IPS-18a (cell line): Measurements from ENCODE around the gene SQSTM1.
"Not testable (repeated sequence)": the region's sequence is repeated elsewhere in the genome, so short reads cannot be mapped to it uniquely, and the experiment has no call there.

ENCODE experiments used
- H3K27ac ChIP-seq: one replicate; pipeline ENCODE4 v1.5.1; 2013; ENCODE audit warnings: low read length
- H3K27me3 ChIP-seq: one replicate; pipeline ENCODE4 v1.6.1; 2013; ENCODE audit warnings: mild to moderate bottlenecking, low read length; ENCODE audit not compliant: control insufficient read depth, insufficient read depth
- H3K36me3 ChIP-seq: one replicate; pipeline ENCODE4 v1.6.1; 2013; ENCODE audit warnings: low read depth, low read length; ENCODE audit not compliant: control insufficient read depth
- H3K4me1 ChIP-seq: one replicate; pipeline ENCODE4 v1.6.1; 2013; ENCODE audit warnings: low read depth, low read length; ENCODE audit not compliant: control insufficient read depth
- H3K4me3 ChIP-seq: one replicate; pipeline ENCODE4 v1.5.1; 2013; ENCODE audit warnings: low read length
- H3K9ac ChIP-seq: one replicate; pipeline ENCODE4 v1.6.1; 2013; ENCODE audit warnings: mild to moderate bottlenecking, low read length, moderate library complexity
- H3K9me3 ChIP-seq: one replicate; pipeline ENCODE4 v1.6.1; 2013; ENCODE audit warnings: low read depth, low read length; ENCODE audit not compliant: control insufficient read depth

Gene SQSTM1

DNA sequence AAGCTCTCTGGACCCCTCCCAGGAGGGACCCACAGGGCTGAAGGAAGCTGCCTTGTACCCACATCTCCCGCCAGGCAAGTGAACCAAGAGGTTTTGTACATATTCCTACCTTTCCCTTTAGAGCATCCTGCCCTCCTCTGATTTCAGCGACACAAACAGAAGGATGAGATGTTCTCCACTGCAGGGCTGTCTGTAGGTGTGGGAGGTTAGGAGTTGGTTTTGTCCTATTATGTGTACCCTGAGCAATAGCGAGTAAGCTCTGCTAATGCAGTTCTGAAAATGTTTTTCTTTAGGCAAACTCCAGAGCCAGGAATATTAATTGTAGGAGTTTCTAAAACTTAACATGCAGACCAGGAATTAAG, 13.0 kb downstream of the SQSTM1 start:
- no peaks in the 10 kb centered on the region for H3K27me3 ChIP-seq
- no peak overlapping the region for H3K27ac ChIP-seq
- peaks cover 76% of the 10 kb centered on the region for H3K36me3 ChIP-seq
- H3K9me3 ChIP-seq, result no peaks in the 10 kb centered on the region
- H3K9ac ChIP-seq, result no peak overlapping the region
- no peak overlapping the region for H3K4me3 ChIP-seq
- H3K4me1 ChIP-seq, result peaks cover 7% of the 10 kb centered on the region

GRCh38 chr5:179834120-179834519, 13.4 kb downstream of the SQSTM1 start:
- peaks cover 3% of the 10 kb centered on the region for H3K4me1 ChIP-seq
- no peaks in the 10 kb centered on the region for H3K27me3 ChIP-seq
- no peaks in the 10 kb centered on the region for H3K9me3 ChIP-seq
- no peak overlapping the region for H3K9ac ChIP-seq
- H3K4me3 ChIP-seq, result no peak overlapping the region
- no peak overlapping the region for H3K27ac ChIP-seq
- H3K36me3 ChIP-seq, result peaks cover 73% of the 10 kb centered on the region

GRCh38 chr5:179834871-179835270, 14.2 kb downstream of the SQSTM1 start:
- H3K9me3 ChIP-seq, H3K27me3 ChIP-seq, H3K9ac ChIP-seq, H3K4me1 ChIP-seq, H3K27ac ChIP-seq, H3K4me3 ChIP-seq: not testable (repeated sequence)
- H3K36me3 ChIP-seq, result peaks cover 72% of the 10 kb centered on the region

GRCh38 chr5:179836225-179837019, 15.7 kb downstream of the SQSTM1 start:
- no peak overlapping the region for H3K27ac ChIP-seq

DNA sequence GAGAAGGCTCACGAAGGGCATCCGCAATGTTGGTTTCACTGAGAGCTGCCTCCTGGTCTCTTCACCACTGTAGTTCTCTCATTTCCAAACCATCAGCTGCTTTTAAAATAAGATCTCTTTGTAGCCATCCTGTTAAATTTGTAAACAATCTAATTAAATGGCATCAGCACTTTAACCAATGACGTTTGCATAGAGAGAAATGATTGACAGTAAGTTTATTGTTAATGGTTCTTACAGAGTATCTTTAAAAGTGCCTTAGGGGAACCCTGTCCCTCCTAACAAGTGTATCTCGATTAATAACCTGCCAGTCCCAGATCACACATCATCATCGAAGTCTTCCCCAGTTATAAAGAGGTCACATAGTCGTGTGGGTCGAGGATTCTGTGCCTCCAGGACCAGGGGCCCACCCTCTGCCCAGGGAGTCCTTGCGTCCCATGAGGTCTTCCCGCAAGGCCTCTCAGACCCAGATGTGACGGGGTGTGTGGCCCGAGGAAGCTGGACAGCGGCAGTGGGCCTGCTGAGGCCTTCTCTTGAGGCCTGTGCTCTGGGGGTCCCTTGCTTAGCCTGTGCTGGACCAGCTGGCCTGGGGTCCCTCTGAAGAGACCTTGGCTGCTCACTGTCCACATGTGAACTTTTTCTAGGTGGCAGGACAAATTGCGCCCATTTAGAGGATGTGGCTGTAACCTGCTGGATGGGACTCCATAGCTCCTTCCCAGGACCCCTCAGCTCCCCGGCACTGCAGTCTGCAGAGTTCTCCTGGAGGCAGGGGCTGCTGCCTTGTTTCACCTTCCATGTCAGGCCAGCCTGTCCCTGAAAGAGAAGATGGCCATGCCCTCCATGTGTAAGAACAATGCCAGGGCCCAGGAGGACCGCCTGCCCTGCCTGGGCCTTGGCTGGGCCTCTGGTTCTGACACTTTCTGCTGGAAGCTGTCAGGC, 16.6 kb downstream of the SQSTM1 start:
- no peak overlapping the region for H3K27ac ChIP-seq
- H3K4me1 ChIP-seq, result no peaks in the 10 kb centered on the region
- no peak overlapping the region for H3K9ac ChIP-seq
- no peaks in the 10 kb centered on the region for H3K27me3 ChIP-seq
- H3K9me3 ChIP-seq, result no peaks in the 10 kb centered on the region
- no peak overlapping the region for H3K4me3 ChIP-seq
- peaks cover 57% of the 10 kb centered on the region for H3K36me3 ChIP-seq

More at GRCh38 chr5:179836225-179837019, 15.7 kb downstream of the SQSTM1 start:
- H3K4me3 ChIP-seq, result no peak overlapping the region
- no peaks in the 10 kb centered on the region for H3K9me3 ChIP-seq
- no peaks in the 10 kb centered on the region for H3K4me1 ChIP-seq
- H3K36me3 ChIP-seq, result peaks cover 65% of the 10 kb centered on the region
- H3K27me3 ChIP-seq, result no peaks in the 10 kb centered on the region
- no peak overlapping the region for H3K9ac ChIP-seq

DNA sequence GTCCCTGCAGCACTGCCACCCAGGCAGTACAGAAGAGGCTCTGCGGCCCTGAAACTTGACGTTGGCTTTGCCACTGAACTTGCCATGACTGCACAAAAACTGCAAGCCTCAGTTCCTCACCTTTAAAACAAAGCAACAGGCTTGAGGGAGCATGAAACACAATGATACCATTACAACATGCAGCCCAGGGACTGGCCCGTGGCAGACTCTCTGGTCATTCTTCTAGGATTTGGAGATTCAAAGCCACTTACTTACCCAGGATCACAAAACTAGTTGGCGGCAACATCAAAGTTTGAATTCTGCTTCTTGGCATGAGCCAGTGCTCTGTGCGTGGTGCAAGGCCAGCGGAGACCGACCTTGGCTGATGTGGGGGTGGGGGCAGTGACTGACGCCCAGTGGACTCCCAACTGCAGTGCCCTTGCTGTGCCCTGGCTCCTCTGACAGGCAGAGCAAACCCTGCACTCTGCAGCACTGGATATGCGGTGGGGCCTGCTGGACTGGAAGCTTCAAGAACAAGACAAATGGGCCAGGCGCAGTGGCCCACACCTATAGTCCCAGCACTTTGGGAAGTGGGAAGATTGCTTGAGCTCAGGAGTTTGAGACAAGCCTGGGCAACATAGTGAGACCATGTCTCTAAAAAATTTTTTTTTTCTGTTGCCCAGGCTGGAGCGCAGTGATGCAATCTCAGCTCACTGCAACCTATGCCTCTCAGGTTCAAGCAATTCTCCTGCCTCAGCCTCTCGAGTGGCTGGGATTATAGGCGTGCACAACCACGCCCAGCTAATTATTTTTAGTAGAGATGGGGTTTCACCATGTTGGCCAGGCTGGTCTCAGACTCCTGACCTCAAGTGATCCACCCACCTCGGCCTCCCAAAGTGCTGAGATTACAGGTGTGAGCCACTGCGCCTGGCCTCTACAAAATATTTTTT, 18.9 kb downstream of the SQSTM1 start:
- Histone ChIP-seq H3K9ac (no peak overlapping the region), H3K9me3 (no peaks in the 10 kb centered on the region), H3K36me3 (peaks cover 44% of the 10 kb centered on the region), H3K27me3 (no peaks in the 10 kb centered on the region), H3K4me1 (no peaks in the 10 kb centered on the region), H3K4me3 (no peak overlapping the region), H3K27ac (no peak overlapping the region)

DNA sequence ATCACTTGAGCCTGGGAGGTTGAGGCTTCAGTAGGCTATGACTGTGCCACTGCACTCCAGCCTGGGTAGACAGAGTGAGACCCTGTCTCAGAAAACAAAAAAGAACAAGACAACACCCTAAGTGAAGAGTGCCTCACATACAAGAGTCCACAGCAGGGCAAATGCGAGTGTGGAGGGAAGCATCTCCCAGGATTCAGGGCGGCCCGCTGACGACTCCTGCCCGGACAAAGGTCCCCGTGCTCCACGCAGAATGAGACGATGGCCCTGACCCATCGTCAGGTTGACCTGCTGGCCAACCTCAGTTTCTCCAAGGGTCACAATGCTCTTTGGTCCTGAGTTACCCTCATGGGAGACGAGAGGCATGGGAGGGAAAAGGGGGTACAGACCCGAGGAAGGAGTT, 19.6 kb downstream of the SQSTM1 start:
- Histone ChIP-seq H3K36me3 (peaks cover 44% of the 10 kb centered on the region), H3K9ac (no peak overlapping the region), H3K4me1 (no peaks in the 10 kb centered on the region), H3K27me3 (no peaks in the 10 kb centered on the region), H3K4me3 (no peak overlapping the region), H3K27ac (no peak overlapping the region), H3K9me3 (peaks cover 4% of the 10 kb centered on the region)

DNA sequence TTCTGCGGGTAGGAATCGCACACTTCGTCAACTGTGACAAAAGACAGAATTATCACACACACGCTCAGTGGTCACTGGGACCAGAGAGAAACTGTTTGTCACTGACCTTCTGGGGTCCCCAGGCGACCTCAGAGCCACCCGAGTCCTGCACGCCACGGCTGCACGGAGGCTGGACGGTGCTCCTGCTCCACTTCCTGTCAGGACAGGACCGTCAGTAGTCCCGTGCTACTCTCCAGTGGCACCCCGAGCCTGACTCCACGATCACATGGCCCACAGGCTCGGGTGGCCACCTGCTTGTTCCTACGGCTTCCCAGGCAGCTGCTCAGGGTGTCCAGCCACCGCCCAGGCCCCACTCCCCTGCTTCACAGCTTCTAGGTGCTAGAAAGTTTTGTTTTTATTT, 20.1 kb downstream of the SQSTM1 start:
- H3K36me3 ChIP-seq, result peaks cover 43% of the 10 kb centered on the region
- no peak overlapping the region for H3K9ac ChIP-seq
- no peak overlapping the region for H3K4me3 ChIP-seq
- H3K9me3 ChIP-seq, result peaks cover 4% of the 10 kb centered on the region
- no peak overlapping the region for H3K27ac ChIP-seq
- H3K27me3 ChIP-seq, result no peaks in the 10 kb centered on the region
- no peaks in the 10 kb centered on the region for H3K4me1 ChIP-seq

DNA sequence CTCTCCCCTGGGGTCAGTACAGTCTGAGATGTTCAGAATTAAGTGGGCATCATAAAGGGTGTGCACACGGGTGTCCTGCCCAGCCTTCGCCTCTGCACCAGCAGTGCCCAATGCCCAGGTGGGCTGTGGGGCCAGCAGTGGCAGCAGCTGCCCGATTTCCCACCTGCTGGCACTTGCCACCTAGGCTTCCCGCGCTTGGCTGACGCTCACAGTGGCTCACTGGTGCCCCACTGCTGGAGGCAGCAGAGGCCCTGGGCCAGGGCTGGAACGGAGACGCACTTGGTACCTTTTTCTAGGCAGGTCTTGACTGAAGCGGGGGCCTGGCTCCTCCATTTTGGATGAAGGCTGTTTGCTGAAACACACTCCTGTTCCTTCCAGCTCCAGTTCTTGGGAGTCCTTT, 20.9 kb downstream of the SQSTM1 start:
- peaks cover 35% of the 10 kb centered on the region for H3K36me3 ChIP-seq
- H3K9ac ChIP-seq, result no peak overlapping the region
- H3K27me3 ChIP-seq, result no peaks in the 10 kb centered on the region
- no peaks in the 10 kb centered on the region for H3K4me1 ChIP-seq
- peaks cover 4% of the 10 kb centered on the region for H3K9me3 ChIP-seq
- no peak overlapping the region for H3K4me3 ChIP-seq
- H3K27ac ChIP-seq, result no peak overlapping the region

DNA sequence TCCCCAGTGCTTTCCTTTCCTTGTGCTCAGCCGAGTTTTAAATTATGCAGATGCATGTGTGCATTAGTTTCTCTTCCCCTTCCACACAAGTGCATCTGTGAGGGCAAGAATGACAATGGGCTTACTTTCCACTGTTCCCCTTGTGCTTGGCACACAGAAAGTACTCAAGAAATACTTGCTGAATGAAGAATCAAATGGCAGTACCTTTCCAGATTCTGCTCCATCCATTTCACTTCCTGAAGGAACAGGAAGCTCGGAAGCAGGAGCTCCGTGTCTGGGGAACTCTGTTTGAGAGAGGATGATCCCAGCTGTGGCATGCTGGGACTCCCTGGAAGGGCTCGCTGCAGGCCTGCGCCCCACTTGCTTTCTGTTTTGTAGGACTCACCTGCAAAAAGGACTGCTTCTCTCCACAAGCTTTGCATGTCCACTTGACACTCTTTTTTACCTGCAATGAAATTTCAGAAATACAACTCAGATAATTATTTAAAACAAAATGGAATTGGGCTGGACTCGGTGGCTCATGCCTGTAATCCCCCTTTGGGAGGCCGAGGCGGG, 32.4 kb downstream of the SQSTM1 start:
- Histone ChIP-seq H3K9me3 (no peaks in the 10 kb centered on the region), H3K4me1 (no peaks in the 10 kb centered on the region), H3K27ac (no peak overlapping the region), H3K4me3 (no peak overlapping the region), H3K36me3 (peaks cover 31% of the 10 kb centered on the region), H3K9ac (no peak overlapping the region), H3K27me3 (no peaks in the 10 kb centered on the region)

- Histone ChIP-seq H3K27ac (no peak overlapping the region), H3K9ac (no peak overlapping the region), H3K27me3 (no peaks in the 10 kb centered on the region), H3K4me1 (no peaks in the 10 kb centered on the region), H3K9me3 (no peaks in the 10 kb centered on the region), H3K4me3 (no peak overlapping the region), H3K36me3 (peaks cover 28% of the 10 kb centered on the region)
Observed at GRCh38 chr5:179854356-179854755, 33.7 kb downstream of the SQSTM1 start.
